ENCODE data around the gene LRP3. TPM values are rescaled to one million over a fixed set of nuclear protein-coding genes. Genes with fewer than 3 reads are reported as not detected.

LRP3 gene
- total RNA-seq, 1 donor, result 11.2 TPM

DNA sequence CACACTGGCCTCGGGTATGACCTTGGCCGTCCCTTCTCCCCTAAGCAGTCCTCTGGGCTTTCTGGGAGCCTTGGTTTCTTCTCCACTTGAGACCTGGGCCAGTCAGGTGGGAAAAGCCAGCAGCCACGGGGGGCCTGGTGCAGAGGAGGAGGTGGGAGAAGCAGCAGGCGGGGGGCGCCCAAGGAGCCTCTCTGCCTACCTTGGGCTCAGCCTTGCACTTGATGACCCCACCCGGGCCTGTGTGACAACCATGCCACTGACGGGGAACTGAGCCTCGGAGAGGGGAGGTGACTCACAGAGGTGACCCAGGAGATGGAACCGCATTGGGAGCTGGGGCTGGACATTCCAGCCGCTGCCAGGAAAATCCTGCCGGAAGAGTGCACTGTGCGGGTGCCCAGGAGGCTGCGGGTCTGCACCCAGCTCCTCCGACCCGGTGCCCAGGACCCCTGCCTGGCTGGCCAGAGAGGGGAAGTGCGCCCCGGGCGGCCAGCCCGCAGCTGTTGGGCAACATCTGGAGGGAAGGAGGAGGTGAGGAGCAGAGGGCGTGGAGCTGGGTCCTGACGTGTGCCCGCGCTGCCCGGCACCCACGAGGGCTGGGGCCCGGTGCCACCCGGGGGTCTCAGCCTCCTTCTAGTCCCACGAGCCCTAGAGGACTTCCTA lies 55.0 kb downstream of the LRP3 start:
- TF ChIP-seq, protein P1, sequence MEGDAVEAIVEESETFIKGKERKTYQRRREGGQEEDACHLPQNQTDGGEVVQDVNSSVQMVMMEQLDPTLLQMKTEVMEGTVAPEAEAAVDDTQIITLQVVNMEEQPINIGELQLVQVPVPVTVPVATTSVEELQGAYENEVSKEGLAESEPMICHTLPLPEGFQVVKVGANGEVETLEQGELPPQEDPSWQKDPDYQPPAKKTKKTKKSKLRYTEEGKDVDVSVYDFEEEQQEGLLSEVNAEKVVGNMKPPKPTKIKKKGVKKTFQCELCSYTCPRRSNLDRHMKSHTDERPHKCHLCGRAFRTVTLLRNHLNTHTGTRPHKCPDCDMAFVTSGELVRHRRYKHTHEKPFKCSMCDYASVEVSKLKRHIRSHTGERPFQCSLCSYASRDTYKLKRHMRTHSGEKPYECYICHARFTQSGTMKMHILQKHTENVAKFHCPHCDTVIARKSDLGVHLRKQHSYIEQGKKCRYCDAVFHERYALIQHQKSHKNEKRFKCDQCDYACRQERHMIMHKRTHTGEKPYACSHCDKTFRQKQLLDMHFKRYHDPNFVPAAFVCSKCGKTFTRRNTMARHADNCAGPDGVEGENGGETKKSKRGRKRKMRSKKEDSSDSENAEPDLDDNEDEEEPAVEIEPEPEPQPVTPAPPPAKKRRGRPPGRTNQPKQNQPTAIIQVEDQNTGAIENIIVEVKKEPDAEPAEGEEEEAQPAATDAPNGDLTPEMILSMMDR (IDR thresholded peaks at IDR 0.05; ENCODE audit: insufficient read depth, low read depth, low read length), result no peak
- no peak for DNase-seq (ENCODE audit: low read depth)
- no peak overlapping the region for H3K4me3 ChIP-seq (ENCODE audit: low read depth, low read length)

DNA sequence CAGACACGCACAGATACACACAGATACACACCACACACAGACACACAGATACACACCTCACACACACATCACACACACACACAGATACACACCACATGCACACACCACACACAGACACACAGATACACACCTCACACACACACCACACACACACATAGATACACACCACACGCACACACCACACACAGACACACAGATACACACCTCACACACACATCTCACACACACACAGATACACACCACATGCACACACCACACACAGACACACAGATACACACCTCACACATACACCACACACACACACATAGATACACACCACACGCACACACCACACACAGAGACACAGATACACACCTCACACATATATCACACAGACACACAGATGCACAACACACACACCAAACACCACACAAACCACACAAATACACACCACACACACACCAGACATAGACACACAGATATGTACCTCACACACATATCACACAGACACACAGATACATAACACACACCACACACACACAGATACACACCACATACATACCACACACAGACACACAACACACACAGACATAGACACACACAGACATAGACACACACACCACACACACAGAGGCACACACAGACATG lies 55.7 kb downstream of the LRP3 start:
- no peak overlapping the region for H3K4me3 ChIP-seq (ENCODE audit: low read depth, low read length)
- no peak for DNase-seq (ENCODE audit: low read depth)
- TF ChIP-seq, protein P1 (IDR thresholded peaks at IDR 0.05; ENCODE audit: insufficient read depth, low read depth, low read length), result no peak

DNA sequence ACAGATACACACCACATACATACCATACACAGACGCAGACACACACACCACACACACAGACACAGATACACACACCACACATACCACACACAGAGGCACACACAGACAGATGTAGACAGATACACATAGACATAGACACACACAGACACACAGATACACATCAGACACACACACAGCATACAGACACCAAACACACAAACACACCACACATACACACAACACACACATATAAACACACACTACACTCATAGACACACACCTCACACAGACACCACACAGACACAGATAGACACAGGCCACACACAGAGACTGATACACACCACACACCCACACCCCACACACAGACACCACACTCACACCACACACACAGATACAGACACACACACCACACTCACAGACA lies 56.4 kb downstream of the LRP3 start:
- TF ChIP-seq, protein P1 (IDR thresholded peaks at IDR 0.05; ENCODE audit: insufficient read depth, low read depth, low read length), result no peak
- H3K4me3 ChIP-seq (ENCODE audit: low read depth, low read length), result no peak overlapping the region
- no peak for DNase-seq (ENCODE audit: low read depth)

DNA sequence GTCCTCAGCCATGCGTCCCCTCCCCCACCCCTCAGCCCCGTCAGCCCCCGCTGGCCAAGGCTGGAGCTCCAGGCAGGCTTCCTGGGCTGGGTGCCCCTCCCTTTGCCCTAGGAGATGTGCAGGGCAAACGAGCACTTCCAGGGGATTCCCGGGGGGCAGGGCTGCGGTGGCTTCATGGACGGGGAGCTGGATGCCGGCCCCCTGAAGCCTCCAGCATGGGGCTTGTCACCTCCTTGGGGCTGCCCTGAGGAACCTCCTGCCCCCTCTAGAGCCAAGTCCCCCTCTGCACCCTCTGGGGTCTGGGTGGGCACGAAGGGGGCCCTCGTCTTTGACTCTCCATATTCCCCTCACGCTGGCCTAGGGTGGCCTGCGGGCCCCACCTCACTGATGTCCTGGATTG lies 56.9 kb downstream of the LRP3 start:
- DNase-seq (ENCODE audit: low read depth), result no peak
- H3K4me3 ChIP-seq (ENCODE audit: low read depth, low read length), result no peak overlapping the region
- TF ChIP-seq, protein P1 (IDR thresholded peaks at IDR 0.05; ENCODE audit: insufficient read depth, low read depth, low read length), result no peak

DNA sequence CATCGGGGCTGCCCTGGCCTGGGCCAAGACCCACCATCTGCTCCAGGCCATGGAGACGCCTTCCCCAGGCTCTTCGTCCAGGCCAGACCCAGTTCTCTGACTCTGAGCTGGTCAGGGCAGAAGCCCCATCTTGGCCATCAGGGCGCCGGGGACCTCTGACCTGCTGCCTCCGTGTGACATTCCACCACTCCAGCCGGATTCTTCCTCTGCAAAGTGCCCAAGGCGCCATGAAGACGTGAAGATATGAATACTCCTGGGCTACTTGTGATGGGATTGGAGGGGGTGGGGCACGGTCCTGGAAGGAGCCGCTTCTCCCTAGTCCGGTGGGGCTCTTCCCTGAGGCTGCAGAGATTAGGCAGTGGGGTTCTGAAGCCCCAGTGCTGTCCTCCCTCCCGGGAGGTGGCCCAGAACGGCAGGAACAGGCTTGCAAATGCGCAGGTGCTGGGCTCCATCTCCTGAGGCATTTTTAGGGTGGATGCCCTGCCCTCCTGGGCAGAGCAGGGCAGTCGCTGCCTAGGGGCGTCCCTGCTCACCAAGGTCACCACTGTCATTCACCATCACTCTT lies 57.5 kb downstream of the LRP3 start:
- TF ChIP-seq, protein P1 (IDR thresholded peaks at IDR 0.05; ENCODE audit: insufficient read depth, low read depth, low read length), result no peak
- DNase-seq (ENCODE audit: low read depth), result no peak
- H3K4me3 ChIP-seq (ENCODE audit: low read depth, low read length), result no peak overlapping the region

DNA sequence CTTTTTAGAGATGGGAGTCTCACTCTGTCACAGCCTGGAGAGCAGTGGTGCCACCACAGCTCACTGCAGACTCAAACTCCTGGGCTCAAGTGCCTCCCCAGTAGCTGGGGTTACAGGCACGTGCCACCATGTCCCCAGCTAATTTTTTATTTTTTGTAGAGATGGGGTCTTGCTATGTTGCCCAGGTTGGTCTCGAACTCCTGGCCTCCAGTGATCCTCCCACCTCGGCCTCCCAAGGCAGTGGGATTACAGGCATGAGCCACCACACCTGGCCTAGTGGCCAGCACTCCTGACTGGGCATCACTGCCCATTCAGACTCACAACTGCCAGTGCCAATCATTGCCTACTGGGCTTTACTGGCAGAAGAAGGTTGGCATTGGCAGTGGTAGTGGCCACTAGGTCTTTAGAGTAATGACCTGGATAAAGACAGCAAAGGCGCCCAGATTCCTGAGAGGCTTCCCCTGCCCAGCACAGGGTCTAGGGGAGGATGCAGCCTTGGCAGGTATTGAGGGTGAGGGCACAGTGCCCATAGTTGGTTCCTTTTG lies 58.4 kb downstream of the LRP3 start:
- TF ChIP-seq, protein P1 (IDR thresholded peaks at IDR 0.05; ENCODE audit: insufficient read depth, low read depth, low read length), result no peak
- no peak for DNase-seq (ENCODE audit: low read depth)
- no peak overlapping the region for H3K4me3 ChIP-seq (ENCODE audit: low read depth, low read length)

All from fibroblast of villous mesenchyme (primary cell).